WI38 (cell line): ENCODE data around the gene SHPK.

Experiments
- H3K4me3 ChIP-seq: 2 replicates; pipeline ENCODE4 v1.5.1; 2011; ENCODE audit warnings: low read depth, mild to moderate bottlenecking, control low read depth, low read length
- TF ChIP-seq, protein P1 (sequence below): IDR thresholded peaks from 2 replicates; pipeline ENCODE4 v1.5.1; 2012; ENCODE audit warnings: low read depth, mild to moderate bottlenecking, control low read depth, low read length

SHPK gene

DNA sequence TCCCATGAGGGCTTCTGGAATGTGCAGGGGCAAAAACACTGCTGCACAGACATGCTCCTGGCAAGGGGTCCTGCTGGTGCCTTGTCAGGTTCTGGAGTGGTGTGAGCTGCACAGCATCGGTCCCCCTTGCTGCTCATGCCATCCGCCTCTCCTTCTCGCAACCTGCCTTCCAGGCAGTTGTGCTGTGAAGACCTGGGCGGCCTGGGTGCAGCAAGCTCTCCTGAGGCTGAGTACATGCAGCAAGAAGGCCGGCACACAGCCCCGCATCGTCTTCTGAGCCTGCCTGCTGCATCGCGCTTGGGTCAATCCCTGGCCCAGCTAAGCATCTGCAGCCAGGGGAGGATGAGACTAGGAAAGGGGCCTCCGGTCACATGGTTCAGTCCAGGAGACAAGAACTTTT, 26.4 kb downstream of the SHPK start:
- TF ChIP-seq, protein P1, sequence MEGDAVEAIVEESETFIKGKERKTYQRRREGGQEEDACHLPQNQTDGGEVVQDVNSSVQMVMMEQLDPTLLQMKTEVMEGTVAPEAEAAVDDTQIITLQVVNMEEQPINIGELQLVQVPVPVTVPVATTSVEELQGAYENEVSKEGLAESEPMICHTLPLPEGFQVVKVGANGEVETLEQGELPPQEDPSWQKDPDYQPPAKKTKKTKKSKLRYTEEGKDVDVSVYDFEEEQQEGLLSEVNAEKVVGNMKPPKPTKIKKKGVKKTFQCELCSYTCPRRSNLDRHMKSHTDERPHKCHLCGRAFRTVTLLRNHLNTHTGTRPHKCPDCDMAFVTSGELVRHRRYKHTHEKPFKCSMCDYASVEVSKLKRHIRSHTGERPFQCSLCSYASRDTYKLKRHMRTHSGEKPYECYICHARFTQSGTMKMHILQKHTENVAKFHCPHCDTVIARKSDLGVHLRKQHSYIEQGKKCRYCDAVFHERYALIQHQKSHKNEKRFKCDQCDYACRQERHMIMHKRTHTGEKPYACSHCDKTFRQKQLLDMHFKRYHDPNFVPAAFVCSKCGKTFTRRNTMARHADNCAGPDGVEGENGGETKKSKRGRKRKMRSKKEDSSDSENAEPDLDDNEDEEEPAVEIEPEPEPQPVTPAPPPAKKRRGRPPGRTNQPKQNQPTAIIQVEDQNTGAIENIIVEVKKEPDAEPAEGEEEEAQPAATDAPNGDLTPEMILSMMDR = no peak
- no peak overlapping the region for H3K4me3 ChIP-seq

DNA sequence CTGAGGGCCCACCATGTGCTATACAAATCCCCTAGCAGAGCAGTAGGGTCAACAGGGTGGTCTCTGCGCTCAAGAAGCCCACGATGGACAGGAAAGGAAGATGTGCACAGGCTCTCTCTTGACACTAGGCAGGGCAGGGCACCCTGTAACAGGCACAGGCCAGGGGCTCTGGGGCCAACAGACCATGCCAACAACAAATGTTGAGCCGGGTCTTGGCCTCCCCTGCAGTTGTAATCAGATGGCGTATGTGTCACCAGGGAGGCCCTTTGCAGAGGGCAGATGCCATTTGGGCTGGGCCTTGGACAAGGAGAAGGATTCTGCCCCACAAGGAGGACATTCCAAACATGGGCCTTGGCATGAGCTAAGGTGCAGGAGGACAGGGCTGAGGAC, 32.2 kb downstream of the SHPK start:
- TF ChIP-seq, protein P1 = no peak
- H3K4me3 ChIP-seq = no peak overlapping the region

DNA sequence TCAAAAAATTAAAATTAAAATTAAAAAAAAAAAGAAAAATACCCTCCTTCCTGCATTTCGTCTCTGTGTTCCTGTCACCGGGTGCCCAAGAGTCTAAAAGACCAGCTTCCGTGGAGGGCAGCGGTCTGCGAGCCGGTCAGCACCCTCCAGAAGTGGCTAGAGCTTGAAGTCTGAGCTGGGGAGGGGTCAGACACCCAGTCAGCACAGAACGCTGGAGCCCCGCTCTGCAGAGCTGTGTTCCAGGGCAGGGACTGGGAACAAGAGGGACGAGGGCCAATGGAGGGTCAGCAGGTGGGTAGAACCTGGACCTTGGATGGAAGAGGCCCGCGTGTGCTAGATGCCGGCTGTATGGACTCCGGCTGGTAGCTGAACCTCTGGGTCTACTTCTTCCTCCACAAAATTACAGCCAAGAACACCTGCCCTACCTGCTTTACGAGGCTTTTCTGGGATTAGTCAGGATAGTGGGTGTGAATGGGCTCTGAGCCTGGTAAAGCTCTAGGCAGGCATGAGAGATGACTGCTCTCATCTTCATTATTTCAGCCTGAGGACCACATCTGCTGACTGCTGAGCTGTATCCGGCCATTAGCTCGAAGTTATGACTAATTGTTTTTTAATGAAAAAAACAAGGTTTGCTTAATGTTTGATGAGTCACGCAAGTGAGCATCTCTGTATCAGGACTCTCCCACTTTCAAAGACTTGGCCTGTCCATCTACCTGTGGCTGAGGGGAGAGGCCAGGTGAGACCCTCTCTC, 32.8 kb downstream of the SHPK start:
- TF ChIP-seq, protein P1 = no peak
- no peak overlapping the region for H3K4me3 ChIP-seq

DNA sequence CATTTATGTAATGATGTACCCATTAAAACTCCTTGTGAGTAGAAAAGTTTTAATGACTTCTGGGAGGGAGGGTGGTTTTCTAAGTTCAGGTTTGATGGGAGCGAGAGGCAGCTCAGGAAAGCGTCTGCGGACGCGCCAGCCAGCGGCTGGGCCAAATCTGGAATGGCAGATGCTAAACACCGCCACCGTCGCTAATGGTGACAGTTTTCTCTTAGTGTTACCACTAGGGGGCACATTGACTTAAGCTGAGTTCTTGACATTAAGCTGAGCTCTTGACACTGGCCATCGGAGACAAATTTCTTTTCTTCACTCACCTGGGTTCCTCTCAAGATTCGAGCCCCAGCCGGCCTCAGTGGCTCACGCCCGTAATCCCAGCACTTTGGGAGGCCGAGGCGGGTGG, 33.6 kb downstream of the SHPK start:
- TF ChIP-seq, protein P1 = peak; percentile 19; the same call in 1 of the 2 replicates

DNA sequence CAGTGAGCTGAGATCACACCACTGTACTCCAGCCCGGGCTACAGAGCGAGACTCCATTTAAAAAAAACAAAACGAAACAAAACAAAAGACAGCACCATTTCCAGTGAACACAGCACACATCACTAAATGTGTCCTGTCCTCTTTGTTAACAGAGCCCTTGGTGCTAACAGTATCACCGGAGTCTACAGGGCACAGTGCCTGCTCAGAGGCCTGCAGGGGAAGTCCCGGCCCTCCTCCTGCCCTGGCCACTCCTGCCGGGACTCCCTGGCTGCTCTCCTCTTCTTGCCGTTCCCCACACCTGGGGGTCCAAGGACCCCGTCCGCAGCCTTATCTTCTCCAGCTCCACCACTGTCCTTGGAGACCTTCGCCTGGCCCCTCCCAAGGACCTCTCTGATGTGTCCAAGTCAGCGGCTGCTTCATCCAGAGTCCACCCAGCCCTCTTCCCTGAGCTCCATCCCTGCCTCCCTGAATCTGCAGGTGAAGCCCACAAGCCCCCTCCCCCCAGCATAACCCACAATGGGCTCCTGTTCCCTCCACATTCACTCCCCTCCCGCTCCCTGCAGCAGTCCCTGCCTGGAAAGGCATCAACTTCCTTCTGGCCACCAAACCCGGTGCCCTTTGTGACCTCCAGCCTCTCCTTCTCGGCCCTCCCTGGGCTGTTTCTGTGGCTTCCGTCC, 35.4 kb downstream of the SHPK start:
- TF ChIP-seq, protein P1 = no peak
- H3K4me3 ChIP-seq = no peak overlapping the region

More for the DNA sequence above, 33.6 kb downstream of the SHPK start:
- no peak overlapping the region for H3K4me3 ChIP-seq

DNA sequence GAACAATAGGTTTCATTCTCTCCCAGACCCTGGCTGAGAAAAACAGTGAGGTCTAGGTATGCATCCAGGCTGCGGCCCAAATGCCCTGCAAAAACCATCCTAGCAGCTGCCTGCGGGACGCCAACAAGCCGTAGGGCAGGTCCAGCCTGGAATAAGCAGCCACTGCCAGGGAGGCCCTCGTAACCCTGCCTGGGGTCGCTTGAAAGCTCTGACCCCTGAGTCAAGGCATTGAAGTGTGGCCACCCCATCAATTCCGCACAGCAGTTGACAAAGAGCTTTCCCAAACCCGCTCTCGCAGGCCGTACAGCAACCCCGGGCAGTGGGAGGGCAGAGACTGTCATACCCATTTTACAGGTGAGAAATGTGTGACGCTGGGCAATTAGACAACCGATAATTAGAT, 38.0 kb downstream of the SHPK start:
- TF ChIP-seq, protein P1 = no peak
- H3K4me3 ChIP-seq = no peak overlapping the region

DNA sequence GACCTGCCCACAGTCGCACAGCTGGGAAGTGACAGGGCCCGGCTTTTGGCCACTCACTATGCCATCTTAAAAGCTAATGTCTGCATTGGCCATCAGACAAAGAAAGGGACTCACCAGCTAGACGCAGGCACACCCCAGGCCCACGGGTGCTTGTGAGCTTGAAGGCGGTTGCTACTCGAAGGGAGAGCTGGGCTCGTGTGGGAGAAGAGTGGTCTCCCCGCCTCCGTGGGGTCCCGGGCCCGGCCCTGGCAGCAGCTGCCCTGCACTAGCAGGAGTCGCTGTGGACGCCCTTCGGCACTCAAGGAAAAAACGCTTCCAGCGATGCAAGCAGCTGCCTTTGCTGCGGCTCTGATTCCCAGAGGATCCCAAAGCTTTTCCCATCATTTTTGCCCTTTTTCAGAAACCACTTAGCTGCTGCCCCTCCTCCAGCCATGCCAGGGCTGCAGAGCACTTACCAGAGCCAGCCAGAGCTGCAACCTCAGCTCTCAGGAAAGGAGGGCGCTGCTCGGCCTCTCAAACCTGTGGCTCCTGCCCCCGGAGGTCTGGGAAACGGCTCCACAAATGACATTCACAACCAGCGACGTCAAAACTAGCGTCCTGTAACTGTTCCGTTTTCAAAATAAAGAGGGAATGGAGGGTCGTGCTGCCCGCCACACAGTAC, 39.1 kb downstream of the SHPK start:
- TF ChIP-seq, protein P1 = no peak
- no peak overlapping the region for H3K4me3 ChIP-seq
